Natural killer cell (primary cell): ENCODE measurements around the gene ZNF768. TPM values are rescaled to one million over a fixed set of nuclear protein-coding genes. Genes with fewer than 3 reads are reported as not detected.

ENCODE experiments used
- ATAC-seq, 3 donors: fragments of 150-1000 bp in 2 of 3; fragments of 200-7000 bp in 1 of 3; cut with Tn5 transposase; 1 replicate in 1 of 3; 2 replicates in 2 of 3; pipeline ENCODE4 v1.10.0; 2021; ENCODE audit warnings: mild to moderate bottlenecking in 2 of 3, moderate library complexity in 2 of 3
- DNase-seq, 2 donors: peaks; one replicate each; pipeline versions ENCODE4 v3.0.0 to v3.0.0-alpha.2; 2013 to 2021; ENCODE audit warnings: mixed read lengths in 1 of 2
- H3K27ac ChIP-seq: one replicate; pipeline ENCODE4 v1.5.1; 2013; ENCODE audit warnings: mild to moderate bottlenecking, low read length
- H3K27me3 ChIP-seq: one replicate; pipeline ENCODE4 v1.6.1; 2013; ENCODE audit warnings: low read length; ENCODE audit not compliant: control insufficient read depth, insufficient read depth
- H3K36me3 ChIP-seq: one replicate; pipeline ENCODE4 v1.6.1; 2013; ENCODE audit warnings: low read length; ENCODE audit not compliant: control insufficient read depth, insufficient read depth
- H3K4me1 ChIP-seq: one replicate; pipeline ENCODE4 v1.6.1; 2013; ENCODE audit warnings: low read length; ENCODE audit not compliant: control insufficient read depth, insufficient read depth
- H3K4me3 ChIP-seq: one replicate; pipeline ENCODE4 v1.5.1; 2013; ENCODE audit warnings: low read length
- H3K9me3 ChIP-seq: one replicate; pipeline ENCODE4 v1.6.1; 2013; ENCODE audit warnings: low read length; ENCODE audit not compliant: control insufficient read depth, insufficient read depth
- H3K27ac Mint-ChIP-seq, 2 donors: one replicate each; pipeline ENCODE4 v1.8.0; 2022; ENCODE audit warnings: mild to moderate bottlenecking in 2 of 2, mixed read lengths in 2 of 2, moderate library complexity in 1 of 2
- H3K27me3 Mint-ChIP-seq, 2 donors: one replicate each; pipeline ENCODE4 v1.8.0; 2022; ENCODE audit warnings: low read depth in 2 of 2, mixed read lengths in 2 of 2
- H3K36me3 Mint-ChIP-seq: one replicate; pipeline ENCODE4 v1.8.0; 2022; ENCODE audit warnings: mixed read lengths
- H3K4me1 Mint-ChIP-seq, 2 donors: one replicate each; pipeline ENCODE4 v1.8.0; 2022; ENCODE audit warnings: mixed read lengths in 2 of 2
- H3K4me3 Mint-ChIP-seq: one replicate; pipeline ENCODE4 v1.8.0; 2022; ENCODE audit warnings: mild to moderate bottlenecking, moderate library complexity, mixed read lengths
- H3K9me3 Mint-ChIP-seq, 2 donors: one replicate each; pipeline ENCODE4 v1.8.0; 2022; ENCODE audit warnings: mixed read lengths in 2 of 2
- CTCF ChIP-seq: fragments of 200-600 bp; IDR thresholded peaks from one replicate; pipeline ENCODE4 v1.8.0; 2022; ENCODE audit warnings: antibody characterized with exemption
- WGBS: methylation state at CpG from one replicate; pipeline ENCODE4 v1.1.7; 2013; ENCODE audit warnings: missing lambda C conversion rate; ENCODE audit not compliant: insufficient coverage; 5-methylcytosine and 5-hydroxymethylcytosine counted together
- intact Hi-C: fragments of 100-400 bp; cut with micrococcal nuclease; formaldehyde crosslinking; loops from one replicate; pipeline ENCODE4 v1.14.2; 2022
- total RNA-seq, 4 donors: library from RNA; stranded (reverse); fragments of 120-200 nt in 1 of 4; gene quantifications; one replicate each; pipeline versions ENCODE4 v1.2.3 to v1.2.4, GENCODE V29; 2013 to 2022

The ZNF768 gene
- total RNA-seq = 1 to 10 TPM; 3.3 to 7.2 (median 5.6) TPM
- total RNA-seq (2013) = 11.1 TPM

- peak within 1 kb of the TSS; percentile 81 for H3K4me3 ChIP-seq
- H3K36me3 ChIP-seq = peaks cover 11% of the 10 kb centered on the region
- no peaks in the 10 kb centered on the region for H3K27me3 ChIP-seq
- intact Hi-C loops = loop anchor here (2.0 kb wide), 1 partner anchor 33 kb away; the partner anchor contains the start of gene ZNF764
- Mint-ChIP-seq H3K27ac (peak within 1 kb of the TSS; percentile 67 to 88), H3K4me1 (peaks cover 14 to 29% of the 10 kb centered on the region in 2 donors), H3K9me3 (no peaks in the 10 kb centered on the region), H3K27me3 (no peaks in the 10 kb centered on the region), H3K36me3 (peaks cover 8% of the 10 kb centered on the region), H3K4me3 (peak within 1 kb of the TSS; percentile 84)
- H3K27ac ChIP-seq = peak within 1 kb of the TSS; percentile 75
- TF ChIP-seq CTCF = no peak
- H3K4me1 ChIP-seq = peaks cover 18% of the 10 kb centered on the region
- H3K9me3 ChIP-seq = no peaks in the 10 kb centered on the region
- WGBS = under 1% methylated on average over 66 of the region's 73 CpGs
- DNase-seq (peak in 1 of 2 donors; percentile 51), ATAC-seq (peak; percentile 46 to 57 (median 48))
Observed at GRCh38 chr16:30526137-30526822, at the start of gene ZNF768. Gene ZNF768, minus strand, starts transcription at chr16:30526566. Its CDS starts 153 bp downstream, at chr16:30526413.

- no peak overlapping the region for H3K27ac ChIP-seq
- Mint-ChIP-seq H3K4me1 (peaks cover 7 to 18% of the 10 kb centered on the region in 2 donors), H3K27me3 (no peaks in the 10 kb centered on the region), H3K27ac (no peak overlapping the region), H3K9me3 (no peaks in the 10 kb centered on the region), H3K36me3 (no peaks in the 10 kb centered on the region), H3K4me3 (no peak overlapping the region)
- DNase-seq = no peak
- intact Hi-C loops = loop anchor here (5.0 kb wide), 1 partner anchor 83 kb away; the partner anchor contains the start of gene FBRS
- WGBS = 93% methylated on average over 1 of the region's 1 CpG
- no peaks in the 10 kb centered on the region for H3K27me3 ChIP-seq
- H3K4me3 ChIP-seq = no peak overlapping the region
- H3K4me1 ChIP-seq = peaks cover 18% of the 10 kb centered on the region
- H3K9me3 ChIP-seq = no peaks in the 10 kb centered on the region
- ATAC-seq = no peak
- no peaks in the 10 kb centered on the region for H3K36me3 ChIP-seq
- TF ChIP-seq CTCF = no peak
Observed at GRCh38 chr16:30574678-30575077, 48.3 kb upstream of the ZNF768 start.

GRCh38 chr16:30571445-30572322 lies 45.3 kb upstream of the ZNF768 start, which contains the start of gene ZNF688:
Gene ZNF688, minus strand, starts transcription at chr16:30571714. Its CDS starts 85 bp downstream, at chr16:30571629.
- H3K27me3 Mint-ChIP-seq = no peaks in the 10 kb centered on the region
- under 1% methylated on average over 66 of the region's 67 CpGs for WGBS
- peak within 1 kb of the TSS; percentile 97 for H3K27ac ChIP-seq
- DNase-seq (peak; percentile 91 to 97), ATAC-seq (peak; percentile 82 to 93 (median 86))
- peak within 1 kb of the TSS; percentile 92 to 95 for H3K27ac Mint-ChIP-seq
- H3K4me3 ChIP-seq = peak within 1 kb of the TSS; percentile 74
- intact Hi-C loops = loop anchor here (1.0 to 5.0 kb wide), 4 partner anchors 13 to 86 kb away; partner anchors contain the start of genes FBRS, ZNF764 and ZNF785
- no peaks in the 10 kb centered on the region for H3K27me3 ChIP-seq
- no peaks in the 10 kb centered on the region for H3K36me3 ChIP-seq
- H3K9me3 Mint-ChIP-seq = no peaks in the 10 kb centered on the region
- no peak for TF ChIP-seq CTCF
- H3K4me1 ChIP-seq = peaks cover 42% of the 10 kb centered on the region
- no peaks in the 10 kb centered on the region for H3K36me3 Mint-ChIP-seq
- no peaks in the 10 kb centered on the region for H3K9me3 ChIP-seq
- H3K4me1 Mint-ChIP-seq = peaks cover 20 to 31% of the 10 kb centered on the region in 2 donors
- peak within 1 kb of the TSS; percentile 93 for H3K4me3 Mint-ChIP-seq
